ENCODE results near the gene GRIK3.

Gene GRIK3

DNA sequence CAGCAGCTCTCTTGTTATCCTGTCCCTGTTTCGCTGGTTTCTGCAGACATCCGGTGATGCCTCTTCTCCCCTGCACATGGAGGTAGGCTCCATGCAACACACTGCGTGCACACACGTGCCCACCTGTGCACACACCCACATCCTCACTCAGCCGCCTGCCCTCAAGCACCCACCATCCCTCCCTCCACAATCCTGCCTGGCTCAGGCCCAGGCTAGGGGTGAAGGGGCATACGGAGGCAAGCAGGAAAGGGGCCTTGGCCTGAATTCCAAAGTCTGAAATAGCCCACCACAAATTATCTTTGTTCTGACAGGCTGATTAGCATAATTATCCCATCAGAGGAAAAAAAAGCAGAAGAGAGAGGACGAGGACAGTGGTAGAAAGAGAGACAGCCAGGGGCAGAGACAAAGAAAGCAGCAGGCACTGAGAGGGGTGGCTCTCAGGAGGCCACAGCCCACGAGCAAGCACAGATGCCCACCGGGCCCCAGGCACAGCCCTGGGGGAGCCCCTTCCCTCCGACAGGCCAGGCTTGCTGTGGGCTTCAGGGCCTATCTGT lies 73.2 kb downstream of the GRIK3 start:
- H3K4me3 ChIP-seq (ENCODE audit: low read depth, low read length), result no peak overlapping the region
- TF ChIP-seq, protein P1, sequence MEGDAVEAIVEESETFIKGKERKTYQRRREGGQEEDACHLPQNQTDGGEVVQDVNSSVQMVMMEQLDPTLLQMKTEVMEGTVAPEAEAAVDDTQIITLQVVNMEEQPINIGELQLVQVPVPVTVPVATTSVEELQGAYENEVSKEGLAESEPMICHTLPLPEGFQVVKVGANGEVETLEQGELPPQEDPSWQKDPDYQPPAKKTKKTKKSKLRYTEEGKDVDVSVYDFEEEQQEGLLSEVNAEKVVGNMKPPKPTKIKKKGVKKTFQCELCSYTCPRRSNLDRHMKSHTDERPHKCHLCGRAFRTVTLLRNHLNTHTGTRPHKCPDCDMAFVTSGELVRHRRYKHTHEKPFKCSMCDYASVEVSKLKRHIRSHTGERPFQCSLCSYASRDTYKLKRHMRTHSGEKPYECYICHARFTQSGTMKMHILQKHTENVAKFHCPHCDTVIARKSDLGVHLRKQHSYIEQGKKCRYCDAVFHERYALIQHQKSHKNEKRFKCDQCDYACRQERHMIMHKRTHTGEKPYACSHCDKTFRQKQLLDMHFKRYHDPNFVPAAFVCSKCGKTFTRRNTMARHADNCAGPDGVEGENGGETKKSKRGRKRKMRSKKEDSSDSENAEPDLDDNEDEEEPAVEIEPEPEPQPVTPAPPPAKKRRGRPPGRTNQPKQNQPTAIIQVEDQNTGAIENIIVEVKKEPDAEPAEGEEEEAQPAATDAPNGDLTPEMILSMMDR (IDR thresholded peaks at IDR 0.05; ENCODE audit: insufficient read depth, low read depth, low read length, missing control alignments), result no peak
- DNase-seq (ENCODE audit: low read depth), result no peak

DNA sequence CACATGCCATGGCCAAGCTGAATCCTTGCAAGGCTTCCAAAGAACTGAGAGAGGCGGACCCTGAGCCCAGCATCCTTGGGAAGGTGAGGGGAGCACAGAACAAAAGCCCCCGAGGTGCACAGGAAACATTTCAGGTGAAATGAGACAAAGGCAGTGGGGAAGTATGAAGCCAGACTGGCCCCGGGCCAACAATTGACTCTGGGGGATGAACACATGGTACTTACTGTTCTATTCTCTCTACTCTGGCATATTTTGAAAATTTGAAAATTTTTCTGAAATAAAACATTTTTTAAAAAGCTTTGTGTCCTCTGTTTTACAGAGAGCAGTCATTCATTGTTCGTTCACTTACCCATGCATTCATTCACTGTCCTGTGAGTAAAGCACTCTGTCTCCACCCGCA lies 77.7 kb downstream of the GRIK3 start:
- TF ChIP-seq, protein P1 (IDR thresholded peaks at IDR 0.05; ENCODE audit: insufficient read depth, low read depth, low read length, missing control alignments), result no peak
- no peak for DNase-seq (ENCODE audit: low read depth)
- H3K4me3 ChIP-seq (ENCODE audit: low read depth, low read length), result no peak overlapping the region

DNA sequence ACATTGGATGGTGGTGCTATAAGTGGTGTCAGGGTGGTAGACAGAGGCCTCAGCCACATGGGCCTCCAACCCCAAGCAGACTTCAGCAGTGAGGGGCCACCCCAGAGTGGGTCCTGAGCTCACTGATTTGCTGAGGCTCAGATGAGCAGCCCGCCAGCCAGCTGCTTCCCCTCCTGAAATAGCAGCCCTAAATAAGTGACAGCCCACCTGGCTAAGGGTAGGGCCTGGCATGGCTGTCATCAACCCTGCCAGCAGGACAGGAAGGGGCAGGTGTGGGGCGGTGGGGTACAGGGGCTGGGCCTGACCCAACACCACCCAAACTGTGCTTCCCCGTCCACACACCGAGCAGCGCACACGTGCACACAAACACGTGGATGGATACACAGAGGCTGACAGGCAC lies 79.3 kb downstream of the GRIK3 start:
- H3K4me3 ChIP-seq (ENCODE audit: low read depth, low read length), result no peak overlapping the region
- TF ChIP-seq, protein P1 (IDR thresholded peaks at IDR 0.05; ENCODE audit: insufficient read depth, low read depth, low read length, missing control alignments), result no peak
- no peak for DNase-seq (ENCODE audit: low read depth)

DNA sequence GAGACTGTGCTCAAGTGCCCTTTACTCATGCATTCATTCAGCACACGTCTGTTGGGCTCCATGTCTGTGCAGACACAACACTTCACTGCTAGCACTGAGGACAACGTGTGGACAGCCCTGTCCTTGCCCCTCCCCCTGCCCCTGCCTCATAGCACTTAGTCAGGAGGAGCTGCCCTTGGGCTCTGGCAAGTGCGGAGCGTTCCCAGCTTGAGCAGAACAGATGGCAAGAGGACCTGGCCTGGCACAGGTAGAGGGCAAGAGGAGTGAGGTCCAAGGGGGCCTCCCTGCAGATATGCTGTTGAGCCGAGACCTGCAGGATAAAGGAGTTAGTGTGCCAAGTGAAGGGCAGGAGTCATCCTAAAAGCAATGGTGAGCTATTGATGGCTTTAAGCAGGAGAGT lies 81.3 kb downstream of the GRIK3 start:
- no peak overlapping the region for H3K4me3 ChIP-seq (ENCODE audit: low read depth, low read length)
- TF ChIP-seq, protein P1 (IDR thresholded peaks at IDR 0.05; ENCODE audit: insufficient read depth, low read depth, low read length, missing control alignments), result no peak
- no peak for DNase-seq (ENCODE audit: low read depth)

DNA sequence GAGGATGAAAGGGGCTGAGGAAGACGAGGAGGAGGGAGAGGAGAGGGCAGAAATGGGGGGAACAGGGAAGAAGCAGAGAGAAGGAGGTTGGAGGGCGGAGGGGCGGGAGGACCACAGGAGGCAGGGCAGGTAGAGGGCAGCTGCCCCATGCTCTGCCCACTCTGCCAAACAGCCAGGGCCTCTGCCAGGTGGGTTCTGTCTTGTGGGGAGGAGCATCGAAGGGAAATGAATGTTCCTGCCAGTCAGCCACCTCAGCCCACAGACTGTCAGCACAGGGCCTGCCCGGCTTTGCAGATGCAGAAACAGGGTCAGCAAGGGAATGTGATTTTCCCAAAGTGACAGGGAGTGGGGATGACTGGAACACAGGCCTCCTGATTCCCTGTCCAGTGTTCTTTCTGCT lies 82.6 kb downstream of the GRIK3 start:
- no peak overlapping the region for H3K4me3 ChIP-seq (ENCODE audit: low read depth, low read length)
- DNase-seq (ENCODE audit: low read depth), result no peak
- TF ChIP-seq, protein P1 (IDR thresholded peaks at IDR 0.05; ENCODE audit: insufficient read depth, low read depth, low read length, missing control alignments), result no peak

DNA sequence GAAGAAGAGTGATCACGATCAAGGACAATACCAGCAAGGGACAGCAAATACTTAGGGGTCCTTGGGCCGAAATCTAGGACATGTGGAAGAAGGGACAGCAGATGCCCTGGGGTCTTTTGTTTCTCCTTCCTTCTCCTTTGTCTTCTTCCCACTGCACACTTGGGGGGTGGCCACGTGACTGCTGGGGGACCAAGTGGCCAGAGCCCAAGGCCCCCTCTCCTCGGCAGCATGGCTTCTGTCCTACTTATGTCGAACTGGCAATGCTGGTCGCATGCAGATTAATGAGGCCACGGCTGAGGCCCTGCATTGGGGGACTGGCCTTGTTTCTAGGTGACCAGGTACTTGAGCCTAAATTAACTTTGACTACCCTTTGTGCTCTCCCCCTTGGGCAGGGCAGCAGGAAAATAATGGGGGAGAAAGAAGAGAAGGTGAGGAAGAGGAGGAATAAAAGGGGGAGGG lies 83.0 kb downstream of the GRIK3 start:
- DNase-seq (ENCODE audit: low read depth), result no peak
- H3K4me3 ChIP-seq (ENCODE audit: low read depth, low read length), result no peak overlapping the region
- TF ChIP-seq, protein P1 (IDR thresholded peaks at IDR 0.05; ENCODE audit: insufficient read depth, low read depth, low read length, missing control alignments), result no peak

DNA sequence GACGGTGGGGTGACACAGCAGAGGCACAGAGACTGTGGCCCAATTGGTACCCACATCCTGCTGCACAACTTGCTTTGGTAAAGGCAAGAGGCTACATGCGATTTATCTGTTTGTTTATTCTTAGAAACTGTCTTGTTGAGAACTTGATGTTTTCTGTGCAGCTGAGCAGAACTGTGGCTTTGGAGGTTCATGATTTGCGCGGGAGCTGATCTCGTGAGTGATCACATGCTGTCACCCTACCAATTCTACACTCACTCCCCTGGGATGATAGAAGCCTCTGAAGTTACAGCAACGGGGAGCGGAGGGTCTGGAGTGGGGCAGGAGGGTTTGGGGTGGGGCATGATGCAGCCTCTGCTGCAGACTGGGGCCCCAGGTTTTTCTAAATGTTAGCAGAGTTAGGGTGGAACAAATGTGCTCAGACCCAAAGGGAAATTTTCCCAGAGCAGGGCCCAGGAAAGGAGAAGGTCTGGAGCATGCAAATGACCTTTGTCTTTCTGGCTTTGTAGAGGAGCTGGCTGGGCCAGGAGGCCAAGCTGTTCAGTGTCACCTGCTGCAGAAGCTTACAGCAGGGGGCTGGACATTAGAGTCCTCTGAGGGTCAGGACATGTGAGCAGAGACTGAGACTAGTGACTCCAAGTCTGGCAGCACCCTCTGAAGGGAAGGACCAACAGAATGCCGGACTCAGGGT lies 83.6 kb downstream of the GRIK3 start:
- no peak overlapping the region for H3K4me3 ChIP-seq (ENCODE audit: low read depth, low read length)
- DNase-seq (ENCODE audit: low read depth), result no peak
- TF ChIP-seq, protein P1 (IDR thresholded peaks at IDR 0.05; ENCODE audit: insufficient read depth, low read depth, low read length, missing control alignments), result no peak
